H1 (cell line): Measurements from ENCODE around the gene ITIH1. TPM values are rescaled to one million over a fixed set of nuclear protein-coding genes. Genes with fewer than 3 reads are reported as not detected.

Source experiments
- CTCF ChIA-PET: fragments of 300-600 bp; sonication (Branson Sonifier 250); formaldehyde crosslinking; loops from one replicate; lab custom pipeline; 2021; ENCODE audit not compliant: partially characterized antibody; lab: Charles Lee
- POLR2A ChIA-PET: fragments of 300-600 bp; sonication (Branson Sonifier 250); formaldehyde crosslinking; loops from one replicate; lab custom pipeline; 2021; ENCODE audit warnings: inconsistent platforms; ENCODE audit not compliant: partially characterized antibody; lab: Charles Lee
- DNase-seq, 2 experiments: peaks; one replicate each; pipeline versions ENCODE4 v3.0.0 to v3.0.0-alpha.2; 2010 to 2022; ENCODE audit warnings: low spot score in 2 of 2, low read depth in 1 of 2, mixed read lengths in 1 of 2
- FAIRE-seq: peaks from 2 replicates; lab custom pipeline; 2011; peaks lifted over from hg19 to GRCh38; lab: Jason Lieb, UNC
- H2AFZ ChIP-seq: 2 replicates; pipeline ENCODE4 v1.8.1; 2012; ENCODE audit warnings: low read length, inconsistent platforms
- H2AK5ac ChIP-seq: 2 replicates; pipeline ENCODE4 v1.6.1; 2013; ENCODE audit warnings: low read depth, low read length
- H2BK120ac ChIP-seq: replicated peaks from 2 replicates; pipeline ENCODE3; 2013; ENCODE audit warnings: low read depth, low read length, inconsistent platforms
- H2BK12ac ChIP-seq: 2 replicates; pipeline ENCODE4 v1.6.1; 2013; ENCODE audit warnings: low read depth, low read length
- H2BK15ac ChIP-seq: 2 replicates; pipeline ENCODE4 v1.6.1; 2013; ENCODE audit warnings: low read length
- H2BK20ac ChIP-seq: 2 replicates; pipeline ENCODE4 v1.6.1; 2013; ENCODE audit warnings: low read length
- H2BK5ac ChIP-seq: 2 replicates; pipeline ENCODE4 v1.6.1; 2013; ENCODE audit warnings: low read depth, low read length
- H3K14ac ChIP-seq: 2 replicates; pipeline ENCODE4 v1.6.1; 2013; ENCODE audit warnings: inconsistent platforms; ENCODE audit not compliant: insufficient read length
- H3K18ac ChIP-seq: 2 replicates; pipeline ENCODE4 v1.6.1; 2013; ENCODE audit warnings: low read length; ENCODE audit errors: extremely low read depth
- H3K23ac ChIP-seq: 2 replicates; pipeline ENCODE4 v1.6.1; 2013; ENCODE audit warnings: inconsistent platforms; ENCODE audit not compliant: insufficient read length
- H3K23me2 ChIP-seq: 2 replicates; pipeline ENCODE4 v1.6.1; 2013; ENCODE audit warnings: low read depth, low read length
- H3K27ac ChIP-seq: 2 replicates; pipeline ENCODE4 v1.6.1; 2011; ENCODE audit warnings: low read depth, low read length, inconsistent platforms
- H3K27me3 ChIP-seq, 4 experiments: replicated peaks in 1 of 4; 1 replicate in 1 of 4; 2 replicates in 3 of 4; pipeline versions ENCODE4 v1.6.1 to v1.8.1; 2011 to 2013; ENCODE audit warnings: low read length in 3 of 4, mild to moderate bottlenecking in 3 of 4, inconsistent platforms in 2 of 4, mixed read lengths in 2 of 4, moderate library complexity in 1 of 4; ENCODE audit not compliant: control insufficient read depth in 3 of 4, insufficient read depth in 3 of 4; ENCODE audit errors: extremely low read depth in 1 of 4
- H3K36me3 ChIP-seq, 4 experiments: 2 replicates each; pipeline versions ENCODE4 v1.6.1 to v1.8.1; 2011 to 2013; ENCODE audit warnings: mild to moderate bottlenecking in 4 of 4, low read length in 3 of 4, moderate library complexity in 2 of 4, control low read depth in 1 of 4, inconsistent platforms in 1 of 4; ENCODE audit not compliant: insufficient read depth in 4 of 4, control insufficient read depth in 2 of 4
- H3K4ac ChIP-seq: replicated peaks from 2 replicates; pipeline ENCODE3; 2013; ENCODE audit warnings: low read length, low read depth, mixed read lengths, inconsistent platforms; ENCODE audit not compliant: insufficient read length
- H3K4me1 ChIP-seq, 4 experiments: replicated peaks in 1 of 4; 1 replicate in 1 of 4; 2 replicates in 3 of 4; pipeline versions ENCODE4 v1.6.1 to v1.8.1; 2011 to 2013; ENCODE audit warnings: low read length in 3 of 4, inconsistent platforms in 2 of 4, mixed read lengths in 1 of 4; ENCODE audit not compliant: insufficient read depth in 4 of 4, control insufficient read depth in 3 of 4
- H3K4me2 ChIP-seq, 2 experiments: 2 replicates each; pipeline versions ENCODE4 v1.6.1 to v1.8.1; 2011 to 2013; ENCODE audit warnings: low read depth in 2 of 2, low read length in 2 of 2, control low read depth in 1 of 2, inconsistent platforms in 1 of 2, mild to moderate bottlenecking in 1 of 2; ENCODE audit not compliant: insufficient read depth in 1 of 2
- H3K4me3 ChIP-seq, 4 experiments: fragments of 200-600, 300-600 bp in 1 of 4; sonication (generic), shearing (Covaris generic), sonication (Bioruptor Twin) in 1 of 4; 2 replicates each; pipeline versions ENCODE4 v1.5.1 to v1.8.1; 2011 to 2016; ENCODE audit warnings: low read length in 4 of 4, low read depth in 3 of 4, control low read depth in 2 of 4, inconsistent platforms in 2 of 4, mild to moderate bottlenecking in 2 of 4, mixed read lengths in 1 of 4, moderate library complexity in 1 of 4; ENCODE audit not compliant: insufficient read depth in 2 of 4; ENCODE audit errors: extremely low read depth in 1 of 4
- H3K56ac ChIP-seq: replicated peaks from 2 replicates; pipeline ENCODE3; 2013; ENCODE audit warnings: low read depth, mild to moderate bottlenecking, mixed read lengths, low read length, inconsistent platforms; ENCODE audit not compliant: insufficient read length
- H3K79me1 ChIP-seq: 2 replicates; pipeline ENCODE4 v1.6.1; 2013; ENCODE audit warnings: low read depth, low read length, control low read depth
- H3K79me2 ChIP-seq, 2 experiments: 2 replicates each; pipeline versions ENCODE4 v1.6.1 to v1.8.1; 2012 to 2013; ENCODE audit warnings: low read length in 2 of 2, mild to moderate bottlenecking in 2 of 2, inconsistent platforms in 1 of 2; ENCODE audit not compliant: insufficient read depth in 2 of 2, control insufficient read depth in 1 of 2
- H3K9ac ChIP-seq, 4 experiments: replicated peaks in 1 of 4; 1 replicate in 1 of 4; 2 replicates in 3 of 4; pipeline versions ENCODE4 v1.6.1 to v1.8.1; 2011 to 2013; ENCODE audit warnings: low read depth in 3 of 4, low read length in 3 of 4, control low read depth in 2 of 4, mild to moderate bottlenecking in 2 of 4, moderate library complexity in 2 of 4, inconsistent platforms in 1 of 4; ENCODE audit errors: extremely low read depth in 1 of 4
- H3K9me3 ChIP-seq, 2 experiments: 2 replicates each; pipeline versions ENCODE4 v1.6.1 to v1.8.1; 2012 to 2013; ENCODE audit warnings: mild to moderate bottlenecking in 2 of 2, moderate library complexity in 2 of 2, control low read depth in 1 of 2, inconsistent platforms in 1 of 2, low read depth in 1 of 2, low read length in 1 of 2, mixed read lengths in 1 of 2; ENCODE audit not compliant: insufficient read depth in 2 of 2
- H4K20me1 ChIP-seq, 2 experiments: replicated peaks in 1 of 2; 2 replicates each; pipeline versions ENCODE3 to v1.8.1; 2011 to 2013; ENCODE audit warnings: inconsistent platforms in 2 of 2, low read length in 2 of 2, mild to moderate bottlenecking in 1 of 2; ENCODE audit not compliant: insufficient read depth in 2 of 2, control insufficient read depth in 1 of 2
- H4K5ac ChIP-seq: 2 replicates; pipeline ENCODE4 v1.6.1; 2013; ENCODE audit warnings: low read length, low read depth, mixed read lengths, inconsistent platforms; ENCODE audit not compliant: insufficient read length
- H4K8ac ChIP-seq: 2 replicates; pipeline ENCODE4 v1.8.0; 2013; ENCODE audit warnings: mild to moderate bottlenecking, moderate library complexity, low read length, inconsistent platforms; ENCODE audit not compliant: insufficient read depth; ENCODE audit errors: extremely low read depth
- H4K91ac ChIP-seq: replicated peaks from 2 replicates; pipeline ENCODE3; 2013; ENCODE audit warnings: low read length, mixed read lengths, inconsistent platforms; ENCODE audit not compliant: insufficient read length
- ASH2L ChIP-seq: fragments of 200-600, 300-600 bp; sonication (generic); IDR thresholded peaks from one replicate; pipeline ENCODE4 v1.7.1; 2017; ENCODE audit warnings: low read length
- BCL11A ChIP-seq, 2 experiments: IDR thresholded peaks; one replicate each; pipeline ENCODE4 v1.6.1; 2011; ENCODE audit warnings: low read depth in 2 of 2, low read length in 2 of 2, mild to moderate bottlenecking in 2 of 2
- BRCA1 ChIP-seq: IDR thresholded peaks from 2 replicates; pipeline ENCODE4 v1.6.1; 2012; ENCODE audit warnings: low read depth, low read length, improper control_type of control experiment
- GTF2F1 ChIP-seq: IDR thresholded peaks from 2 replicates; pipeline ENCODE4 v1.6.1; 2012; ENCODE audit warnings: low read depth, low read length, improper control_type of control experiment, borderline replicate concordance
- HDAC2 ChIP-seq, 2 experiments: fragments of 300-600 bp in 1 of 2; sonication (generic) in 1 of 2; IDR thresholded peaks; 2 replicates each; pipeline ENCODE4 v1.6.1; 2011 to 2012; ENCODE audit warnings: low read depth in 2 of 2, low read length in 2 of 2, mild to moderate bottlenecking in 2 of 2, moderate library complexity in 2 of 2, borderline replicate concordance in 1 of 2, inconsistent platforms in 1 of 2
- RXRA ChIP-seq: IDR thresholded peaks from 2 replicates; pipeline ENCODE4 v1.6.1; 2011; ENCODE audit warnings: low read depth, mild to moderate bottlenecking, low read length, moderate library complexity; ENCODE audit not compliant: insufficient read depth
- SIRT6 ChIP-seq: IDR thresholded peaks from one replicate; pipeline ENCODE4 v1.7.1; 2012; ENCODE audit warnings: low read length, inconsistent platforms
- TAF1 ChIP-seq: IDR thresholded peaks from 2 replicates; pipeline ENCODE4 v1.6.1; 2011; ENCODE audit warnings: mild to moderate bottlenecking, low read depth, low read length
- TBP ChIP-seq: IDR thresholded peaks from 2 replicates; pipeline ENCODE4 v1.6.1; 2011; ENCODE audit warnings: low read depth, low read length, improper control_type of control experiment
- WGBS, 2 experiments: shearing (Covaris generic) in 1 of 2; methylation state at CpG; one replicate each; pipeline versions ENCODE4 v1.1.6 to v1.1.7; 2013 to 2015; ENCODE audit warnings: low lambda C conversion rate in 2 of 2, mixed read lengths in 2 of 2, inconsistent platforms in 1 of 2, low coverage in 1 of 2, missing lambda C conversion rate in 1 of 2; ENCODE audit not compliant: insufficient replicate concordance in 2 of 2, insufficient coverage in 1 of 2, insufficient read length in 1 of 2; ENCODE audit errors: extremely low coverage in 1 of 2, missing lambda C conversion rate in 1 of 2; 5-methylcytosine and 5-hydroxymethylcytosine counted together
- polyA plus RNA-seq, 7 experiments: library from polyadenylated mRNA; depleted of rRNA in 3 of 7; stranded (reverse) in 5 of 7; unstranded in 2 of 7; fragments of >200 nt in 5 of 7; fragments of 200-250 nt in 2 of 7; gene quantifications; 1 replicate in 5 of 7; 2 replicates in 1 of 7; 4 replicates in 1 of 7; pipeline versions ENCODE4 v1.2.1 to v1.2.3, GENCODE V29; 2011 to 2013; ENCODE audit warnings: missing spikeins in 2 of 7, mixed read lengths in 2 of 7
- total RNA-seq: library from RNA; stranded (reverse); fragmentation: NEBNext Ultra II Directional; extraction: Animal tissue kit (Norgen Biotek cat#: 25700); gene quantifications from 2 replicates; pipeline ENCODE4 v1.2.1, GENCODE V29; 2021

ITIH1 gene
- total and polyA plus RNA-seq, 2 of the 8 experiments (the other 6 are each of a cell fraction or from before 2014, with no cell fraction given) = not detected

GRCh38 chr3:52817860-52818259 lies 40.5 kb downstream of the ITIH1 start:
- DNase-seq (no peak), FAIRE-seq (no peak)
- Histone ChIP-seq H4K91ac (no peak overlapping the region), H3K9ac (no peak overlapping the region), H4K20me1 (no peaks in the 10 kb centered on the region), H4K5ac (no peak overlapping the region), H3K56ac (no peak overlapping the region), H3K9me3 (no peaks in the 10 kb centered on the region), H3K79me2 (no peaks in the 10 kb centered on the region), H4K8ac (no peak overlapping the region), H3K79me1 (no peaks in the 10 kb centered on the region), H3K14ac (no peak overlapping the region), H2BK15ac (no peak overlapping the region), H3K23ac (no peak overlapping the region)
- POLR2A ChIA-PET = interaction anchor here (0.7 kb wide), 1 partner anchor 12 kb away, joined by 3 read pairs; no protein-coding TSS in a partner anchor
- no peak for TF ChIP-seq TAF1
- TF ChIP-seq BCL11A (IDR thresholded peaks at IDR 0.05; ENCODE audit: low read depth in 2 of 2, low read length in 2 of 2) = no peak
- TF ChIP-seq SIRT6 = no peak
- no peak for TF ChIP-seq BRCA1
- TF ChIP-seq GTF2F1 = no peak
- TF ChIP-seq HDAC2 (IDR thresholded peaks at IDR 0.05; ENCODE audit: borderline replicate concordance in 1 of 2, low read depth in 2 of 2, low read length in 2 of 2) = no peak
- TF ChIP-seq ASH2L = no peak
- no peak for TF ChIP-seq TBP
- TF ChIP-seq RXRA = no peak
- TF ChIP-seq, all 59 proteins: peak for 0
- WGBS, 2 experiments = 89% methylated on average over 4 of the region's 7 CpGs; no CpG with 5 or more reads in 1 of the 2 experiments
- H3K4me3 ChIP-seq = no peak overlapping the region
- H3K36me3 ChIP-seq = no peaks in the 10 kb centered on the region
- H2BK12ac ChIP-seq = no peak overlapping the region
- no peak overlapping the region for H2BK20ac ChIP-seq
- H2BK120ac ChIP-seq = no peak overlapping the region
- no peak overlapping the region for H3K4me2 ChIP-seq
- H3K4me1 ChIP-seq = peaks cover 0 to 6% (median 3%) of the 10 kb centered on the region in 4 experiments; a peak in 2 of 7 replicates
- H3K18ac ChIP-seq = no peak overlapping the region
- H3K27ac ChIP-seq = no peak overlapping the region
- H2BK5ac ChIP-seq = no peak overlapping the region
- H3K4ac ChIP-seq = no peak overlapping the region
- no peaks in the 10 kb centered on the region for H3K27me3 ChIP-seq
- CTCF ChIA-PET = interaction anchor here (0.9 to 7.5 kb wide), 9 partner anchors 9 to 35 kb away, joined by 3 to 86 read pairs (median 5); partner anchors contain the start of genes ITIH4 and MUSTN1
- H2AK5ac ChIP-seq = no peak overlapping the region
- no peak overlapping the region for H2AFZ ChIP-seq
- no peaks in the 10 kb centered on the region for H3K23me2 ChIP-seq
